Measurements from ENCODE around the gene MESP1. TPM values are rescaled to one million over a fixed set of nuclear protein-coding genes. Genes with fewer than 3 reads are reported as not detected.
A peak's percentile ranks its signal among the peaks of the same experiment; 100 is the strongest.

MESP1 gene
- 0.62 TPM for polyA plus RNA-seq (2012; ENCODE audit: low read depth, missing spikeins)

GRCh38 chr15:89750560-89751542, at the start of gene MESP1:
Gene MESP1 (minus strand): TSS chr15:89751249. CDS start chr15:89751231, 18 bp downstream.
- FAIRE-seq: peak; percentile 98
- peak; percentile 97 for DNase-seq (ENCODE audit: insufficient read length, low spot score)
- TF ChIP-seq TAF1 (IDR thresholded peaks at IDR 0.05; ENCODE audit: low read depth, low read length): no peak
- no peak for TF ChIP-seq POLR2A (IDR thresholded peaks at IDR 0.05; ENCODE audit: low read depth, low read length)
- TF ChIP-seq PAX5 (IDR thresholded peaks at IDR 0.05; ENCODE audit: insufficient read depth, low read length, severe bottlenecking): no peak
- TF ChIP-seq POLR2AphosphoS5 (IDR thresholded peaks at IDR 0.05; ENCODE audit: low read depth, low read length): no peak
- no peak for TF ChIP-seq SPI1 (IDR thresholded peaks at IDR 0.05; ENCODE audit: low read depth, low read length)
- TF ChIP-seq POU2F2 (IDR thresholded peaks at IDR 0.05; ENCODE audit: low read depth, low read length): no peak

GRCh38 chr15:89799918-89800498, 49.0 kb upstream of the MESP1 start:
- FAIRE-seq (no peak), DNase-seq (ENCODE audit: insufficient read length, low spot score) (no peak)
- TF ChIP-seq PAX5 (IDR thresholded peaks at IDR 0.05; ENCODE audit: insufficient read depth, low read length, severe bottlenecking) (no peak), SPI1 (IDR thresholded peaks at IDR 0.05; ENCODE audit: low read depth, low read length) (no peak), TAF1 (IDR thresholded peaks at IDR 0.05; ENCODE audit: low read depth, low read length) (no peak), POU2F2 (IDR thresholded peaks at IDR 0.05; ENCODE audit: low read depth, low read length) (no peak), POLR2AphosphoS5 (IDR thresholded peaks at IDR 0.05; ENCODE audit: low read depth, low read length) (no peak), POLR2A (IDR thresholded peaks at IDR 0.05; ENCODE audit: low read depth, low read length) (no peak)

GRCh38 chr15:89799011-89799911, 48.2 kb upstream of the MESP1 start:
- no peak for FAIRE-seq
- no peak for DNase-seq (ENCODE audit: insufficient read length, low spot score)
- no peak for TF ChIP-seq POLR2AphosphoS5 (IDR thresholded peaks at IDR 0.05; ENCODE audit: low read depth, low read length)
- no peak for TF ChIP-seq POU2F2 (IDR thresholded peaks at IDR 0.05; ENCODE audit: low read depth, low read length)
- no peak for TF ChIP-seq POLR2A (IDR thresholded peaks at IDR 0.05; ENCODE audit: low read depth, low read length)
- no peak for TF ChIP-seq TAF1 (IDR thresholded peaks at IDR 0.05; ENCODE audit: low read depth, low read length)
- no peak for TF ChIP-seq SPI1 (IDR thresholded peaks at IDR 0.05; ENCODE audit: low read depth, low read length)
- TF ChIP-seq PAX5 (IDR thresholded peaks at IDR 0.05; ENCODE audit: insufficient read depth, low read length, severe bottlenecking): no peak

- FAIRE-seq (no peak), DNase-seq (ENCODE audit: insufficient read length, low spot score) (no peak)
- TF ChIP-seq PAX5 (IDR thresholded peaks at IDR 0.05; ENCODE audit: insufficient read depth, low read length, severe bottlenecking) (no peak), POU2F2 (IDR thresholded peaks at IDR 0.05; ENCODE audit: low read depth, low read length) (no peak), TAF1 (IDR thresholded peaks at IDR 0.05; ENCODE audit: low read depth, low read length) (no peak), POLR2A (IDR thresholded peaks at IDR 0.05; ENCODE audit: low read depth, low read length) (no peak), SPI1 (IDR thresholded peaks at IDR 0.05; ENCODE audit: low read depth, low read length) (no peak), POLR2AphosphoS5 (IDR thresholded peaks at IDR 0.05; ENCODE audit: low read depth, low read length) (no peak)
Observed at GRCh38 chr15:89797678-89798201, 46.7 kb upstream of the MESP1 start.

- DNase-seq (ENCODE audit: insufficient read length, low spot score) (no peak), FAIRE-seq (no peak)
- TF ChIP-seq POLR2A (IDR thresholded peaks at IDR 0.05; ENCODE audit: low read depth, low read length) (no peak), SPI1 (IDR thresholded peaks at IDR 0.05; ENCODE audit: low read depth, low read length) (no peak), PAX5 (IDR thresholded peaks at IDR 0.05; ENCODE audit: insufficient read depth, low read length, severe bottlenecking) (no peak), TAF1 (IDR thresholded peaks at IDR 0.05; ENCODE audit: low read depth, low read length) (no peak), POU2F2 (IDR thresholded peaks at IDR 0.05; ENCODE audit: low read depth, low read length) (no peak), POLR2AphosphoS5 (IDR thresholded peaks at IDR 0.05; ENCODE audit: low read depth, low read length) (no peak)
Observed at GRCh38 chr15:89795996-89796395, 44.9 kb upstream of the MESP1 start.

GRCh38 chr15:89794627-89795241, 43.7 kb upstream of the MESP1 start:
- no peak for FAIRE-seq
- TF ChIP-seq POLR2AphosphoS5 (IDR thresholded peaks at IDR 0.05; ENCODE audit: low read depth, low read length) (no peak), POU2F2 (IDR thresholded peaks at IDR 0.05; ENCODE audit: low read depth, low read length) (no peak), PAX5 (IDR thresholded peaks at IDR 0.05; ENCODE audit: insufficient read depth, low read length, severe bottlenecking) (no peak)
- no peak for DNase-seq (ENCODE audit: insufficient read length, low spot score)

- DNase-seq (ENCODE audit: insufficient read length, low spot score): no peak
- no peak for FAIRE-seq
- TF ChIP-seq POU2F2 (IDR thresholded peaks at IDR 0.05; ENCODE audit: low read depth, low read length) (no peak), POLR2AphosphoS5 (IDR thresholded peaks at IDR 0.05; ENCODE audit: low read depth, low read length) (no peak), TAF1 (IDR thresholded peaks at IDR 0.05; ENCODE audit: low read depth, low read length) (no peak), PAX5 (IDR thresholded peaks at IDR 0.05; ENCODE audit: insufficient read depth, low read length, severe bottlenecking) (no peak), SPI1 (IDR thresholded peaks at IDR 0.05; ENCODE audit: low read depth, low read length) (no peak), POLR2A (IDR thresholded peaks at IDR 0.05; ENCODE audit: low read depth, low read length) (no peak)
Observed at GRCh38 chr15:89792106-89792805, 41.2 kb upstream of the MESP1 start.

- FAIRE-seq (no peak), DNase-seq (ENCODE audit: insufficient read length, low spot score) (no peak)
- TF ChIP-seq POLR2AphosphoS5 (IDR thresholded peaks at IDR 0.05; ENCODE audit: low read depth, low read length): no peak
- no peak for TF ChIP-seq PAX5 (IDR thresholded peaks at IDR 0.05; ENCODE audit: insufficient read depth, low read length, severe bottlenecking)
- no peak for TF ChIP-seq SPI1 (IDR thresholded peaks at IDR 0.05; ENCODE audit: low read depth, low read length)
- no peak for TF ChIP-seq POLR2A (IDR thresholded peaks at IDR 0.05; ENCODE audit: low read depth, low read length)
- TF ChIP-seq POU2F2 (IDR thresholded peaks at IDR 0.05; ENCODE audit: low read depth, low read length): no peak
- TF ChIP-seq TAF1 (IDR thresholded peaks at IDR 0.05; ENCODE audit: low read depth, low read length): no peak
Observed at GRCh38 chr15:89790661-89791060, 39.6 kb upstream of the MESP1 start.
